Subcutaneous abdominal adipose tissue (tissue), 5 donors: ENCODE results near the gene ATR.
A peak's percentile ranks its signal among the peaks of the same experiment; 100 is the strongest.
"Not testable (repeated sequence)": the region's sequence is repeated elsewhere in the genome, so short reads cannot be mapped to it uniquely, and the experiment has no call there.

Experiments used
- H3K27ac ChIP-seq: one replicate; pipeline ENCODE4 v1.7.0; 2013; ENCODE audit warnings: low read depth, mild to moderate bottlenecking, inconsistent platforms, low read length, moderate library complexity
- H3K27me3 ChIP-seq, 5 donors: one replicate each; pipeline ENCODE4 v1.7.0; 2013; ENCODE audit warnings: low read length in 5 of 5, inconsistent platforms in 1 of 5; ENCODE audit not compliant: control insufficient read depth in 5 of 5, insufficient read depth in 4 of 5
- H3K36me3 ChIP-seq, 5 donors: one replicate each; pipeline ENCODE4 v1.7.0; 2013; ENCODE audit warnings: low read length in 5 of 5; ENCODE audit not compliant: control insufficient read depth in 5 of 5, insufficient read depth in 5 of 5
- H3K4me1 ChIP-seq, 5 donors: one replicate each; pipeline ENCODE4 v1.7.0; 2013; ENCODE audit warnings: low read length in 5 of 5, mild to moderate bottlenecking in 3 of 5, moderate library complexity in 1 of 5; ENCODE audit not compliant: control insufficient read depth in 5 of 5, insufficient read depth in 5 of 5
- H3K4me3 ChIP-seq, 5 donors: one replicate each; pipeline ENCODE4 v1.7.0; 2013; ENCODE audit warnings: low read length in 5 of 5, low read depth in 1 of 5
- H3K9ac ChIP-seq, 5 donors: one replicate each; pipeline ENCODE4 v1.7.0; 2013; ENCODE audit warnings: low read length in 5 of 5, mild to moderate bottlenecking in 4 of 5, moderate library complexity in 3 of 5
- H3K9me3 ChIP-seq, 5 donors: one replicate each; pipeline ENCODE4 v1.7.0; 2013; ENCODE audit warnings: low read length in 5 of 5; ENCODE audit not compliant: control insufficient read depth in 5 of 5
- donor health status: healthy.
- donor health status: healthy.
- donor health status: healthy.
- donor health status: healthy.
- donor health status: healthy.

Gene ATR

DNA sequence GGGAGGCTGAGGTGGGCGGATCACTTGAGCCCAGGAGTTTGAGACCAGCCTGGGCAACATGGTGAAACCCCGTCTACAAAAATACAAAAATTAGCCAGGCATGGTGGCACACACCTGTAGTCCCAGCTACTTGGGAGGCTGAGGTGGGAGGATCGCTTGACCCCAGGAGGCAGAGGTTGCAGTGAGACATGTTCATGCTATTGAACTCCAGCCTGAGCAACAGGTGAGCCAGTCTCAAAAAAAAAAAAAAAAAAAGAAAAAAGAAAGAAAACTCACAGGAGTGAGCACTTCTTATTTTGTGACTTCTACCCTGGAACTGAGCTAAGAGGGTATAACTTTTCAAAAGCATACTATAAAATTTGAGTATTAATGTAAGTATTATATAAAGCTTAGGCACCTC is 4.3 kb downstream of the ATR start:
- not testable (repeated sequence) for H3K27ac ChIP-seq, H3K27me3 ChIP-seq, H3K4me3 ChIP-seq, H3K36me3 ChIP-seq, H3K9me3 ChIP-seq
- Histone ChIP-seq H3K9ac (peak overlapping the region in 1 of 5 donors; percentile 49), H3K4me1 (peaks cover 4 to 20% (median 16%) of the 10 kb centered on the region in 5 donors)

DNA sequence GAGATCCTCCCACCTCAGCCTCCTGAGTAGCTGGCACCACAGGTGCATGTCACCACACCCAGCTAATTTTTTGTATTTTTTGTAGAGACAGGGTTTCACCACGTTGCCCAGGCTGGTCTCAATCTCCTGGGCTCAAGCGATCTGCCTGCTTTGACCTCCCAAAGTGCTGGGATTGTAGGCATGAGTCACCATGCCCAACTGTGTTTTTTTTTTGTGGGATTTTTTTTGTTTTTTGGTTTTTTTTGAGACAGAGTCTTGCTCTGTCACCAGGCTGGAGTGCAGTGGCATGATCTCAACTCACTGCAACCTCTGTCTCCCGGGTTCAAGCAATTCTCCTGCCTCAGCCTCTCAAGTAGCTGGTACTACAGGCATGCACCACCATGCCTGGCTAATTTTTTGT is 9.1 kb downstream of the ATR start:
- H3K27me3 ChIP-seq, H3K27ac ChIP-seq, H3K9me3 ChIP-seq, H3K4me1 ChIP-seq, H3K9ac ChIP-seq, H3K4me3 ChIP-seq: not testable (repeated sequence)
- peaks cover 3 to 12% (median 4%) of the 10 kb centered on the region in 5 donors for H3K36me3 ChIP-seq

GRCh38 chr3:142568393-142569017 is 10.0 kb downstream of the ATR start:
- Histone ChIP-seq H3K36me3 (peaks cover 3 to 19% (median 12%) of the 10 kb centered on the region in 5 donors), H3K9me3 (no peaks in the 10 kb centered on the region), H3K4me1 (no peaks in the 10 kb centered on the region), H3K9ac (no peak overlapping the region), H3K4me3 (no peak overlapping the region), H3K27ac (no peak overlapping the region), H3K27me3 (no peaks in the 10 kb centered on the region)

GRCh38 chr3:142566096-142566495 is 12.4 kb downstream of the ATR start:
- Histone ChIP-seq H3K9ac (no peak overlapping the region), H3K9me3 (no peaks in the 10 kb centered on the region), H3K27me3 (no peaks in the 10 kb centered on the region), H3K4me1 (no peaks in the 10 kb centered on the region), H3K4me3 (no peak overlapping the region), H3K36me3 (peaks cover 14 to 33% (median 20%) of the 10 kb centered on the region in 5 donors), H3K27ac (no peak overlapping the region)

DNA sequence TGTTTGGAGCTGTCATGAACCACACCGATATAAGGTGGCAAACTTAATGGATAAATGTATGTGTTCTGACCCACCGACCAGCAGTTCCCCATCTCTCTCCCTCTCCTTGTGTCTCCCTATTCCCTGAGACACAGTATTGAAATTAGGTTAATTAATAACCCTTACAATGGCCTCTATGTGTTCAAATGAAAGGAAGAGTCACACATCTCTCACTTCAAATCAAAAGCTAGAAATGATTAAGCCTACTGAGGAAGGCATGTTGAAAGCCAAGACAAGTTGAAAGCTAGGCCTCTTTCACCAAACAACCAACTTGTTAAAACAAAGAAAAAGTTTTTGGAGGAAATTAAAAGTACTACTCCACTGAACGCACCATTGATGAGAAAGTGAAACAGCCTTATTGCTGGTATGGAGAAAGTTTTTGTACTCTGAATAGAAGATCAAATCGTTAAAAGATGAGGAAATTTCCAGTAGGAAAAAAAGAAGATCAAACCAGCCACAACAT is 15.0 kb downstream of the ATR start:
- H3K9ac ChIP-seq = no peak overlapping the region
- no peaks in the 10 kb centered on the region for H3K4me1 ChIP-seq
- no peaks in the 10 kb centered on the region for H3K27me3 ChIP-seq
- peaks cover 18 to 46% (median 25%) of the 10 kb centered on the region in 5 donors for H3K36me3 ChIP-seq
- no peak overlapping the region for H3K27ac ChIP-seq
- no peak overlapping the region for H3K4me3 ChIP-seq
- H3K9me3 ChIP-seq = no peaks in the 10 kb centered on the region

DNA sequence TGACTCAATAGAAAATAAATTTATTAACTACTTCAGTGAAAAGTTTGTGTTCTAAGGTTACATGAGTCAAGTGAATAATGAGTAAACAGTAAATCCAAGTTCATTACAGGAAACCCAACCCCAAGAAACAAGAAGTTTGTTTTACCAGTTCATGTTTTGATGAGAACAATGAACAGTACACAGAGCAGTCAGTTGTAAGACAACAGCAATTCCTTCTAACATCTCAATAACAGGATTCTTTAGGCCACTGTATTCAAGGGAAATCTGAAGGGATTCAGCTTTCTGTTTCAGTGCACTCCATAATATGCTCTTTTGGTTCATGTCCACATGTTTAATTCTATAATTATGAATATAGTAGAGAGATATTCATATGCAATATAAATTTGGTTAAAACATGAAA is 18.4 kb downstream of the ATR start:
- Histone ChIP-seq H3K4me1 (peaks cover 0 to 10% (median 0%) of the 10 kb centered on the region in 5 donors), H3K36me3 (peaks cover 18 to 54% (median 26%) of the 10 kb centered on the region in 5 donors)

GRCh38 chr3:142553741-142554140 is 24.8 kb downstream of the ATR start:
- Histone ChIP-seq H3K27me3 (no peaks in the 10 kb centered on the region), H3K36me3 (peaks cover 18 to 55% (median 33%) of the 10 kb centered on the region in 5 donors), H3K27ac (no peak overlapping the region), H3K9ac (no peak overlapping the region), H3K4me1 (peaks cover 0 to 13% (median 0%) of the 10 kb centered on the region in 5 donors), H3K4me3 (no peak overlapping the region), H3K9me3 (no peaks in the 10 kb centered on the region)

More for the DNA sequence above, 18.4 kb downstream of the ATR start:
- Histone ChIP-seq H3K27me3 (no peaks in the 10 kb centered on the region), H3K9me3 (no peaks in the 10 kb centered on the region), H3K9ac (no peak overlapping the region), H3K27ac (no peak overlapping the region), H3K4me3 (no peak overlapping the region)

- peaks cover 0 to 13% (median 0%) of the 10 kb centered on the region in 5 donors for H3K4me1 ChIP-seq
- not testable (repeated sequence) for H3K9ac ChIP-seq, H3K27ac ChIP-seq, H3K4me3 ChIP-seq, H3K9me3 ChIP-seq, H3K27me3 ChIP-seq
- peaks cover 19 to 57% (median 40%) of the 10 kb centered on the region in 5 donors for H3K36me3 ChIP-seq
Observed at GRCh38 chr3:142552579-142552978, 26.0 kb downstream of the ATR start.

GRCh38 chr3:142549986-142550385 is 28.5 kb downstream of the ATR start:
- Histone ChIP-seq H3K36me3 (peaks cover 22 to 59% (median 53%) of the 10 kb centered on the region in 5 donors), H3K4me1 (peaks cover 0 to 3% (median 0%) of the 10 kb centered on the region in 5 donors), H3K9me3 (no peaks in the 10 kb centered on the region), H3K27ac (no peak overlapping the region), H3K4me3 (no peak overlapping the region), H3K9ac (no peak overlapping the region), H3K27me3 (no peaks in the 10 kb centered on the region)

DNA sequence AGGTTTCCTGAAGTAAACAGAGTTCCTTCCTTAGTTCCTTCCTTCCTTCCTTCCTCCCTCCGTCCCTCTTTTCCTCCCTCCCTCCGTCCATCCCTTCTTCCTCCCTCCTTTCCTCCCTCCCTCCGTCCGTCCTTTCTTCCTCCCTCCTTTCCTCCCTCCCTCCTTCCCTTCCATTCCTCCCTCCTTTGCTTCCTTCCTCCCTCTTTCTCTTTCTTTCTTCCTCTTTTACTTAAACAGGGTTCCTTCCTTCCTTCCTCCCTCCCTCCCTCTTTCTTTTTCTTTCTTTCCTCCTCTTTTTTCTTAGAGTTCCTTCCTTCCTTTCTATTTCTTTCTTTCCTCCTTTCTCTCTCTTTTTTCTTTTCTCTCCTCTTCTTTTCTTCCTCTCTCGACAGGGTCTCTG is 35.2 kb downstream of the ATR start:
- Histone ChIP-seq H3K9ac (no peak overlapping the region), H3K27me3 (no peaks in the 10 kb centered on the region), H3K4me1 (no peaks in the 10 kb centered on the region), H3K4me3 (no peak overlapping the region), H3K27ac (no peak overlapping the region), H3K36me3 (peaks cover 10 to 35% (median 32%) of the 10 kb centered on the region in 5 donors), H3K9me3 (no peaks in the 10 kb centered on the region)
